ENCODE measurements around the gene FMR1.

Gene FMR1

GRCh38 chrX:147953976-147954375 is 42.3 kb downstream of the FMR1 start:
- Histone ChIP-seq H3K9ac (ENCODE audit: low read length) (no peak overlapping the region), H3K36me3 (ENCODE audit: control insufficient read depth, insufficient read depth, low read length) (peaks cover 6% of the 10 kb centered on the region), H3K9me3 (ENCODE audit: control insufficient read depth, insufficient read depth, low read depth, low read length) (no peaks in the 10 kb centered on the region), H3K27me3 (ENCODE audit: control insufficient read depth, insufficient read depth, low read length) (no peaks in the 10 kb centered on the region), H3K4me1 (ENCODE audit: control insufficient read depth, insufficient read depth, low read length) (no peaks in the 10 kb centered on the region), H3K4me3 (ENCODE audit: low read depth, low read length) (no peak overlapping the region), H3K27ac (ENCODE audit: low read depth, low read length) (no peak overlapping the region)

GRCh38 chrX:147957291-147957690 is 45.6 kb downstream of the FMR1 start:
- Histone ChIP-seq H3K4me1 (ENCODE audit: control insufficient read depth, insufficient read depth, low read length) (no peaks in the 10 kb centered on the region), H3K27me3 (ENCODE audit: control insufficient read depth, insufficient read depth, low read length) (no peaks in the 10 kb centered on the region; the same call in 1 of the 2 replicates), H3K4me3 (ENCODE audit: low read depth, low read length) (no peak overlapping the region), H3K36me3 (ENCODE audit: control insufficient read depth, insufficient read depth, low read length) (no peaks in the 10 kb centered on the region), H3K9me3 (ENCODE audit: control insufficient read depth, insufficient read depth, low read depth, low read length) (no peaks in the 10 kb centered on the region), H3K9ac (ENCODE audit: low read length) (no peak overlapping the region), H3K27ac (ENCODE audit: low read depth, low read length) (no peak overlapping the region)

GRCh38 chrX:147958291-147958690 is 46.6 kb downstream of the FMR1 start:
- Histone ChIP-seq H3K27me3 (ENCODE audit: control insufficient read depth, insufficient read depth, low read length) (no peaks in the 10 kb centered on the region; the same call in 1 of the 2 replicates), H3K9me3 (ENCODE audit: control insufficient read depth, insufficient read depth, low read depth, low read length) (no peaks in the 10 kb centered on the region), H3K4me1 (ENCODE audit: control insufficient read depth, insufficient read depth, low read length) (no peaks in the 10 kb centered on the region), H3K9ac (ENCODE audit: low read length) (no peak overlapping the region), H3K4me3 (ENCODE audit: low read depth, low read length) (no peak overlapping the region), H3K36me3 (ENCODE audit: control insufficient read depth, insufficient read depth, low read length) (no peaks in the 10 kb centered on the region), H3K27ac (ENCODE audit: low read depth, low read length) (no peak overlapping the region)

- no peak overlapping the region for H3K4me3 ChIP-seq (ENCODE audit: low read depth, low read length)
- no peaks in the 10 kb centered on the region; the same call in 1 of the 2 replicates for H3K27me3 ChIP-seq (ENCODE audit: control insufficient read depth, insufficient read depth, low read length)
- no peak overlapping the region for H3K9ac ChIP-seq (ENCODE audit: low read length)
- no peak overlapping the region for H3K27ac ChIP-seq (ENCODE audit: low read depth, low read length)
- no peaks in the 10 kb centered on the region for H3K36me3 ChIP-seq (ENCODE audit: control insufficient read depth, insufficient read depth, low read length)
- no peaks in the 10 kb centered on the region for H3K9me3 ChIP-seq (ENCODE audit: control insufficient read depth, insufficient read depth, low read depth, low read length)
- no peaks in the 10 kb centered on the region for H3K4me1 ChIP-seq (ENCODE audit: control insufficient read depth, insufficient read depth, low read length)
These were observed 49.0 kb downstream of the FMR1 start for GRCh38 chrX:147960722-147961121.

- Histone ChIP-seq H3K27me3 (ENCODE audit: control insufficient read depth, insufficient read depth, low read length) (no peaks in the 10 kb centered on the region; the same call in 1 of the 2 replicates), H3K36me3 (ENCODE audit: control insufficient read depth, insufficient read depth, low read length) (no peaks in the 10 kb centered on the region), H3K4me1 (ENCODE audit: control insufficient read depth, insufficient read depth, low read length) (no peaks in the 10 kb centered on the region), H3K9ac (ENCODE audit: low read length) (no peak overlapping the region), H3K27ac (ENCODE audit: low read depth, low read length) (no peak overlapping the region), H3K9me3 (ENCODE audit: control insufficient read depth, insufficient read depth, low read depth, low read length) (peaks cover 3% of the 10 kb centered on the region; the same call in 1 of the 2 replicates), H3K4me3 (ENCODE audit: low read depth, low read length) (no peak overlapping the region)
These were observed 50.8 kb downstream of the FMR1 start for GRCh38 chrX:147962476-147962875.

GRCh38 chrX:147978931-147979330 is 67.2 kb downstream of the FMR1 start:
- Histone ChIP-seq H3K4me1 (ENCODE audit: control insufficient read depth, insufficient read depth, low read length) (no peaks in the 10 kb centered on the region), H3K4me3 (ENCODE audit: low read depth, low read length) (no peak overlapping the region), H3K27ac (ENCODE audit: low read depth, low read length) (no peak overlapping the region), H3K9ac (ENCODE audit: low read length) (no peak overlapping the region), H3K27me3 (ENCODE audit: control insufficient read depth, insufficient read depth, low read length) (no peaks in the 10 kb centered on the region), H3K9me3 (ENCODE audit: control insufficient read depth, insufficient read depth, low read depth, low read length) (no peaks in the 10 kb centered on the region), H3K36me3 (ENCODE audit: control insufficient read depth, insufficient read depth, low read length) (no peaks in the 10 kb centered on the region)

GRCh38 chrX:147981038-147981752 is 69.5 kb downstream of the FMR1 start, which contains the start of gene FMR1NB:
Gene FMR1NB, plus strand, starts transcription at chrX:147981337. Its CDS starts 66 bp downstream, at chrX:147981403.
- Histone ChIP-seq H3K27me3 (ENCODE audit: control insufficient read depth, insufficient read depth, low read length) (no peaks in the 10 kb centered on the region), H3K4me3 (ENCODE audit: low read depth, low read length) (no peak within 1 kb of the TSS), H3K9me3 (ENCODE audit: control insufficient read depth, insufficient read depth, low read depth, low read length) (no peaks in the 10 kb centered on the region), H3K9ac (ENCODE audit: low read length) (no peak within 1 kb of the TSS), H3K27ac (ENCODE audit: low read depth, low read length) (no peak within 1 kb of the TSS), H3K36me3 (ENCODE audit: control insufficient read depth, insufficient read depth, low read length) (no peaks in the 10 kb centered on the region), H3K4me1 (ENCODE audit: control insufficient read depth, insufficient read depth, low read length) (no peaks in the 10 kb centered on the region)

All from HUES6 (cell line).